H9 (cell line): ENCODE data around the gene TIMP1. TPM values are rescaled to one million over a fixed set of nuclear protein-coding genes. Genes with fewer than 3 reads are reported as not detected.
A peak's percentile ranks its signal among the peaks of the same experiment; 100 is the strongest.

Source experiments
- DNase-seq: peaks from one replicate; pipeline ENCODE4 v3.0.0-alpha.2; 2017
- H2AFZ ChIP-seq: one replicate; pipeline ENCODE4 v1.6.1; 2013; ENCODE audit warnings: mild to moderate bottlenecking, low read length, control low read depth, moderate library complexity
- H2AK5ac ChIP-seq: 2 replicates; pipeline ENCODE4 v1.6.1; 2013; ENCODE audit warnings: low read length, control low read depth, mixed read lengths; ENCODE audit not compliant: insufficient read length
- H2BK120ac ChIP-seq: one replicate; pipeline ENCODE4 v1.6.1; 2013; ENCODE audit warnings: low read depth, mild to moderate bottlenecking, low read length, control low read depth, inconsistent platforms; ENCODE audit not compliant: poor library complexity, severe bottlenecking
- H2BK12ac ChIP-seq: 2 replicates; pipeline ENCODE4 v1.6.1; 2013; ENCODE audit warnings: low read length, control low read depth, mixed read lengths, low read depth; ENCODE audit not compliant: insufficient read length
- H2BK15ac ChIP-seq: 2 replicates; pipeline ENCODE4 v1.6.1; 2013; ENCODE audit warnings: low read depth, low read length, control low read depth
- H2BK20ac ChIP-seq: one replicate; pipeline ENCODE4 v1.6.1; 2013; ENCODE audit warnings: low read depth, mild to moderate bottlenecking, low read length, control low read depth, inconsistent platforms; ENCODE audit not compliant: poor library complexity, severe bottlenecking
- H2BK5ac ChIP-seq: 2 replicates; pipeline ENCODE4 v1.6.1; 2013; ENCODE audit warnings: low read length, control low read depth, mixed read lengths; ENCODE audit not compliant: insufficient read length
- H3K14ac ChIP-seq: 2 replicates; pipeline ENCODE4 v1.6.1; 2013; ENCODE audit warnings: low read length, control low read depth; ENCODE audit not compliant: insufficient read depth
- H3K18ac ChIP-seq: 2 replicates; pipeline ENCODE4 v1.6.1; 2013; ENCODE audit warnings: low read depth, mild to moderate bottlenecking, mixed read lengths, low read length, control low read depth; ENCODE audit not compliant: insufficient read length
- H3K23ac ChIP-seq: 2 replicates; pipeline ENCODE4 v1.6.1; 2013; ENCODE audit warnings: low read length, control low read depth, mixed read lengths, low read depth; ENCODE audit not compliant: insufficient read length
- H3K23me2 ChIP-seq: 2 replicates; pipeline ENCODE4 v1.6.1; 2013; ENCODE audit warnings: low read depth, mild to moderate bottlenecking, mixed read lengths, low read length, control low read depth; ENCODE audit not compliant: insufficient read length, poor library complexity, severe bottlenecking
- H3K27ac ChIP-seq: 2 replicates; pipeline ENCODE4 v1.5.1; 2013; ENCODE audit warnings: low read length, control low read depth, mixed read lengths, low read depth; ENCODE audit not compliant: insufficient read length
- H3K27me3 ChIP-seq: 2 replicates; pipeline ENCODE4 v1.6.1; 2013; ENCODE audit warnings: low read length, control low read depth, inconsistent platforms; ENCODE audit not compliant: insufficient read depth
- H3K4ac ChIP-seq: 2 replicates; pipeline ENCODE4 v1.6.1; 2013; ENCODE audit warnings: low read depth, mild to moderate bottlenecking, control low read depth, inconsistent platforms, low read length, moderate library complexity
- H3K4me1 ChIP-seq: 2 replicates; pipeline ENCODE4 v1.6.1; 2013; ENCODE audit warnings: low read length, control low read depth, inconsistent platforms; ENCODE audit not compliant: insufficient read depth
- H3K4me2 ChIP-seq: 2 replicates; pipeline ENCODE4 v1.6.1; 2013; ENCODE audit warnings: low read length, control low read depth, mixed read lengths; ENCODE audit not compliant: insufficient read length, insufficient read depth
- H3K56ac ChIP-seq: 2 replicates; pipeline ENCODE4 v1.6.1; 2013; ENCODE audit warnings: low read depth, mild to moderate bottlenecking, mixed read lengths, low read length, control low read depth; ENCODE audit not compliant: insufficient read length
- H3K79me1 ChIP-seq: 2 replicates; pipeline ENCODE4 v1.6.1; 2013; ENCODE audit warnings: low read depth, mild to moderate bottlenecking, moderate library complexity, low read length, control low read depth, inconsistent platforms; ENCODE audit not compliant: insufficient read depth, poor library complexity, severe bottlenecking
- H3K79me2 ChIP-seq: 2 replicates; pipeline ENCODE4 v1.6.1; 2013; ENCODE audit warnings: low read length, control low read depth, inconsistent platforms; ENCODE audit not compliant: insufficient read depth
- H3K9ac ChIP-seq: 2 replicates; pipeline ENCODE4 v1.6.1; 2013; ENCODE audit warnings: low read length, control low read depth, mixed read lengths; ENCODE audit not compliant: insufficient read length; ENCODE audit errors: extremely low read depth
- H3K9me3 ChIP-seq: one replicate; pipeline ENCODE4 v1.6.1; 2013; ENCODE audit warnings: low read depth, low read length, inconsistent platforms; ENCODE audit not compliant: control insufficient read depth
- H3T11ph ChIP-seq: one replicate; pipeline ENCODE4 v1.6.1; 2013; ENCODE audit warnings: mild to moderate bottlenecking, low read length, control low read depth, inconsistent platforms
- H4K20me1 ChIP-seq: one replicate; pipeline ENCODE4 v1.6.1; 2013; ENCODE audit not compliant: control insufficient read depth, insufficient read length, insufficient read depth
- H4K5ac ChIP-seq: 2 replicates; pipeline ENCODE4 v1.6.1; 2013; ENCODE audit warnings: low read depth, mild to moderate bottlenecking, mixed read lengths, low read length, control low read depth; ENCODE audit not compliant: insufficient read length
- H4K8ac ChIP-seq: replicated peaks from 2 replicates; pipeline ENCODE4 v1.6.1; 2013; ENCODE audit warnings: low read length, control low read depth, mixed read lengths, low read depth; ENCODE audit not compliant: insufficient read length
- H4K91ac ChIP-seq: 2 replicates; pipeline ENCODE4 v1.6.1; 2013; ENCODE audit warnings: low read depth, mild to moderate bottlenecking, moderate library complexity, mixed read lengths, low read length, control low read depth; ENCODE audit not compliant: insufficient read length
- H3K27ac Mint-ChIP-seq, 3 experiments: 2 replicates in 2 of 3; 3 replicates in 1 of 3; pipeline ENCODE4 v1.8.0; 2020 to 2021; ENCODE audit warnings: mixed read lengths in 3 of 3, mild to moderate bottlenecking in 1 of 3, moderate library complexity in 1 of 3
- H3K27me3 Mint-ChIP-seq: 2 replicates; pipeline ENCODE4 v1.8.0; 2021; ENCODE audit warnings: low read depth, mild to moderate bottlenecking, moderate library complexity, mixed read lengths
- H3K36me3 Mint-ChIP-seq, 3 experiments: 2 replicates in 2 of 3; 3 replicates in 1 of 3; pipeline ENCODE4 v1.8.0; 2020 to 2021; ENCODE audit warnings: low read depth in 3 of 3, mixed read lengths in 3 of 3; ENCODE audit not compliant: insufficient read depth in 1 of 3
- H3K4me1 Mint-ChIP-seq, 2 experiments: 2 replicates each; pipeline ENCODE4 v1.8.0; 2020; ENCODE audit warnings: mixed read lengths in 2 of 2
- H3K4me3 Mint-ChIP-seq, 2 experiments: 2 replicates in 1 of 2; 3 replicates in 1 of 2; pipeline ENCODE4 v1.8.0; 2020 to 2021; ENCODE audit warnings: mild to moderate bottlenecking in 2 of 2, mixed read lengths in 2 of 2, moderate library complexity in 1 of 2
- H3K9me3 Mint-ChIP-seq, 2 experiments: 2 replicates in 1 of 2; 3 replicates in 1 of 2; pipeline ENCODE4 v1.8.0; 2020; ENCODE audit warnings: mild to moderate bottlenecking in 2 of 2, mixed read lengths in 2 of 2, moderate library complexity in 1 of 2
- WGBS: extraction: QIAGEN DNeasy Blood & Tissue Kit; methylation state at CpG from one replicate; pipeline ENCODE4 v1.1.7; 2013; ENCODE audit warnings: missing lambda C conversion rate, low lambda C conversion rate, mixed read lengths; ENCODE audit not compliant: insufficient read length; ENCODE audit errors: extremely low coverage; 5-methylcytosine and 5-hydroxymethylcytosine counted together
- total RNA-seq: library from RNA; stranded (reverse); gene quantifications from 2 replicates; pipeline ENCODE4 v1.2.1, GENCODE V29; 2021
- TF ChIP-seq, protein P1 (sequence below): fragments of 200-600 bp; sonication (generic); conservative IDR thresholded peaks from 3 replicates; pipeline ENCODE4 v1.8.0; 2021; ENCODE audit warnings: antibody characterized with exemption, mild to moderate bottlenecking

The TIMP1 gene
- total RNA-seq, 1 experiment from 2014 or later: 65.1 TPM

DNA sequence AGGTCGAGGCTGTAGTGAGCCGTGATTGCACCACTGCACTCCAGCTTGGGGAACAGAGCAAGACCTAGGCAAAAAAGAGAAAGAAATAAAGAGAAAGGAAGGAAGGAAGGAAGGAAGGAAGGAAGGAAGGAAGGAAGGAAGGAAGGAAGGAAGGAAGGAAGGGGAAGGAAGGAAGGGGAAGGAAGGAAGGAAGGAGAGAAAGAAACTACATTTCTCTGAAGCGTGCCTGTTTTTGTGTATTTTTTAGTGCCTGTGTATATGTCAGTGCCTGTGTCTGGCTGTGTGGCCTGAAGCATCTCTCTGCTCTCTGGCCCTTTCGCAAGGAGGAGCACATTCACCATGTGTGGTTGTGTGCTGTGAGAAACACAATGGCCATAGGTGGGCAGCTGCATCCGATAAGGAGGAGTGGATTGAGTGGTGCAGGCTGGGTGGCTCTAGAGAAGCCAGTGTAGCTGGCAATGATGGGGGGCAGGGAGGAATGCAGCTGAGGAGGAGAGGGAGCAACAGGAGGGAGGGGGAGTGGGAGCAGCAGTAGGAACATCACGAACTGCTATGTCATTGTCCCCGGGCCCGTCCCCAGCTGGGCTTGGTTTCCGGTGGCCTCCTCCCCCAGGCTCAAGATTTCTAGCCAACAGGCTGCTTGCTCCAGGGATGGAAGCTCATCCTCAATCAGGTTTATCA is 26.0 kb downstream of the TIMP1 start:
- peaks cover 30% of the 10 kb centered on the region for H3K9me3 ChIP-seq
- H3K14ac ChIP-seq: no peak overlapping the region
- H2BK12ac ChIP-seq: no peak overlapping the region
- H3K79me1 ChIP-seq: no peaks in the 10 kb centered on the region
- H2BK120ac ChIP-seq: no peak overlapping the region
- Mint-ChIP-seq H3K9me3 (peaks cover 71 to 76% of the 10 kb centered on the region in 2 experiments), H3K36me3 (peaks cover 5 to 12% (median 7%) of the 10 kb centered on the region in 3 experiments), H3K4me1 (peaks cover 11 to 19% of the 10 kb centered on the region in 2 experiments), H3K27ac (peak overlapping the region; percentile 90 to 97 (median 96)), H3K27me3 (no peaks in the 10 kb centered on the region; the same call in 1 of the 2 replicates), H3K4me3 (peak overlapping the region in 1 of 2 experiments; percentile 48; a peak in 1 of 5 replicates)
- H3K23me2 ChIP-seq: no peaks in the 10 kb centered on the region
- H3K4me2 ChIP-seq: no peak overlapping the region
- H3K79me2 ChIP-seq: no peaks in the 10 kb centered on the region
- TF ChIP-seq, protein P1, sequence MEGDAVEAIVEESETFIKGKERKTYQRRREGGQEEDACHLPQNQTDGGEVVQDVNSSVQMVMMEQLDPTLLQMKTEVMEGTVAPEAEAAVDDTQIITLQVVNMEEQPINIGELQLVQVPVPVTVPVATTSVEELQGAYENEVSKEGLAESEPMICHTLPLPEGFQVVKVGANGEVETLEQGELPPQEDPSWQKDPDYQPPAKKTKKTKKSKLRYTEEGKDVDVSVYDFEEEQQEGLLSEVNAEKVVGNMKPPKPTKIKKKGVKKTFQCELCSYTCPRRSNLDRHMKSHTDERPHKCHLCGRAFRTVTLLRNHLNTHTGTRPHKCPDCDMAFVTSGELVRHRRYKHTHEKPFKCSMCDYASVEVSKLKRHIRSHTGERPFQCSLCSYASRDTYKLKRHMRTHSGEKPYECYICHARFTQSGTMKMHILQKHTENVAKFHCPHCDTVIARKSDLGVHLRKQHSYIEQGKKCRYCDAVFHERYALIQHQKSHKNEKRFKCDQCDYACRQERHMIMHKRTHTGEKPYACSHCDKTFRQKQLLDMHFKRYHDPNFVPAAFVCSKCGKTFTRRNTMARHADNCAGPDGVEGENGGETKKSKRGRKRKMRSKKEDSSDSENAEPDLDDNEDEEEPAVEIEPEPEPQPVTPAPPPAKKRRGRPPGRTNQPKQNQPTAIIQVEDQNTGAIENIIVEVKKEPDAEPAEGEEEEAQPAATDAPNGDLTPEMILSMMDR: no peak
- no peak overlapping the region for H3K23ac ChIP-seq
- no peak overlapping the region for H2BK15ac ChIP-seq
- H3K56ac ChIP-seq: no peak overlapping the region
- DNase-seq: peak; percentile 70
- no peaks in the 10 kb centered on the region for H3K27me3 ChIP-seq
- no peak overlapping the region for H4K5ac ChIP-seq
- no peak overlapping the region for H2BK5ac ChIP-seq
- no peaks in the 10 kb centered on the region; the same call in 1 of the 2 replicates for H3K4me1 ChIP-seq
- no peak overlapping the region for H4K91ac ChIP-seq
- H4K8ac ChIP-seq: no peak overlapping the region
- no peak overlapping the region for H3K9ac ChIP-seq
- H2BK20ac ChIP-seq: no peak overlapping the region
- H4K20me1 ChIP-seq: no peaks in the 10 kb centered on the region
- H3K18ac ChIP-seq: no peak overlapping the region
- no peak overlapping the region for H3T11ph ChIP-seq
- H3K27ac ChIP-seq: no peak overlapping the region
- H3K4ac ChIP-seq: no peak overlapping the region
- no peak overlapping the region for H2AK5ac ChIP-seq
- WGBS: no CpG with 5 or more reads among the region's 9 CpGs
- no peak overlapping the region for H2AFZ ChIP-seq
